Occipital lobe (tissue), 2 donors: ENCODE results near the gene FLT3LG. TPM values are rescaled to one million over a fixed set of nuclear protein-coding genes. Genes with fewer than 3 reads are reported as not detected.
A peak's percentile ranks its signal among the peaks of the same experiment; 100 is the strongest.
"Not testable (repeated sequence)": the region's sequence is repeated elsewhere in the genome, so short reads cannot be mapped to it uniquely, and the experiment has no call there.

Experiments used
- DNase-seq: peaks from one replicate; lab custom pipeline; 2025; lab: John Stamatoyannopoulos, UW
- total RNA-seq: library from RNA; depleted of rRNA; stranded (reverse); fragments of >200 nt; gene quantifications from one replicate; pipeline ENCODE4 v1.2.3, GENCODE V29; 2014

The FLT3LG gene
- total RNA-seq, 1 donor from 2014 or later = not detected

DNA sequence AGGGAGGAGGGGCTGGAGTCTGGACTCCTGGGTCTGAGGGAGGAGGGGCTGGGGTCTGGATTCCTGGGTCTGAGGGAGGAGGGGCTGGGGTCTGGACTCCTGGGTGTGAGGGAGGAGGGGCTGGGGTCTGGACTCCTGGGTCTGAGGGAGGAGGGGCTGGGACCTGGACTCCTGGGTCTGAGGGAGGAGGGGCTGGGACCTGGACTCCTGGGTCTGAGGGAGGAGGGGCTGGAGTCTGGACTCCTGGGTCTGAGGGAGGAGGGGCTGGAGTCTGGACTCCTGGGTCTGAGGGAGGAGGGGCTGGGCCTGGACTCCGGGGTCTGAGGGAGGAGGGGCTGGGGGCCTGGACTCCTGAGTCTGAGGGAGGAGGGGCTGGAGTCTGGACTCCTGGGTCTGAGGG lies 12.9 kb upstream of the FLT3LG start:
- not testable (repeated sequence) for DNase-seq

DNA sequence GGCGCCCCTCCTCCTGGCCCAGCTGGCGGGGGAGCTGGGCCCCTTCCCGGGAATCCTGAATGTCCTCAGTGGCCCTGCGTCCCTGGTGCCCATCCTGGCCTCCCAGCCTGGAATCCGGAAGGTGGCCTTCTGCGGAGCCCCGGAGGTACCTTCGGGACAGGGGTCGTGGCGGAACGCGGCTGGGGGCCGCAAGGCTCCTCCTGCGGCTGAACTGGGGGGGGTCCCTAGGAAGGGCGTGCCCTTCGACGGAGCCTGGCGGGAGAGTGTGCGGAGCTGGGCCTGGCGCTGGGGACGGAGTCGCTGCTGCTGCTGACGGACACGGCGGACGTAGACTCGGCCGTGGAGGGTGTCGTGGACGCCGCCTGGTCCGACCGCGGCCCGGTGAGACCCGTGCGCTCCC lies 12.4 kb upstream of the FLT3LG start:
- DNase-seq = no peak

DNA sequence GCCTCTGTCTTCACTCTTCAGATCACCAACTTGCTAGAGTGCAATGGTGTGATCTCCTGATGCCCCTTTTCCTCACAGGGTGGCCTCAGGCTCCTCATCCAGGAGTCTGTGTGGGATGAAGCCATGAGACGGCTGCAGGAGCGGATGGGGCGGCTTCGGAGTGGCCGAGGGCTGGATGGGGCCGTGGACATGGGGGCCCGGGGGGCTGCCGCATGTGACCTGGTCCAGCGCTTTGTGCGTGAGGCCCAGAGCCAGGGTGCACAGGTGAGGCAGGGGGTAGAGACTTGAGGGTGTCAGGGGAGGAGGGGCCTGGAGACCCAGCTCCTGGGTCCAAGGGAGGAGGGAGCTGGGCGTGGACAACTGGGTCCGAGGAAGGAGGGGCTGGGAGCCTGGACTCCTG lies 11.5 kb upstream of the FLT3LG start:
- DNase-seq = no peak

DNA sequence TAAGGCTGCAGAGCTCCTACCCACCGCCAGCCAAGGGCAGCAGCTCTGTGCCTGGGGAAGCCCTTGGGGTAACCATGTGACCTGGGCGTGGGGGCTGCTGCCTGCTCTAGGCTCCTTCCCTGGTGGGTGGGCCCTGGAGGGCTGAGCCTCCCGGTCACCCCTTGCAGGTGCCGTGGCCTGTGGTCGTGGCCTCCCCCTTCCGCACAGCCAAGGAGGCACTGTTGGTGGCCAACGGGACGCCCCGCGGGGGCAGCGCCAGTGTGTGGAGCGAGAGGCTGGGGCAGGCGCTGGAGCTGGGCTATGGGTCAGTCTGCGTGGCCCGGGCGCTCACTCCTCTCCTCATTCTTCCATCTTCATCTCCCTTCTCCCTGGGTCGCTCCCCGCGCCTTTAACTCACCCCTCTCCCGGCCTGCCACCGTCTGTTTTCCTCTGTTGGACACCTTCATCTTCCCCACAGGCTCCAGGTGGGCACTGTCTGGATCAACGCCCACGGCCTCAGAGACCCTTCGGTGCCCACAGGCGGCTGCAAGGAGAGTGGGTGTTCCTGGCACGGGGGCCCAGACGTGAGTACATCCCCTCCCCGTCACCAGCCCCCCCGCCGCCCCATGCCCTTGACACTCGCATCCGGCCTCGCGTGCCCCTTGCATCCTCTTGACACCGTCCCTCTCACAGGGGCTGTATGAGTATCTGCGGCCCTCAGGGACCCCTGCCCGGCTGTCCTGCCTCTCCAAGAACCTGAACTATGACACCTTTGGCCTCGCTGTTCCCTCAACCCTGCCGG lies 9.9 kb upstream of the FLT3LG start:
- DNase-seq = no peak

DNA sequence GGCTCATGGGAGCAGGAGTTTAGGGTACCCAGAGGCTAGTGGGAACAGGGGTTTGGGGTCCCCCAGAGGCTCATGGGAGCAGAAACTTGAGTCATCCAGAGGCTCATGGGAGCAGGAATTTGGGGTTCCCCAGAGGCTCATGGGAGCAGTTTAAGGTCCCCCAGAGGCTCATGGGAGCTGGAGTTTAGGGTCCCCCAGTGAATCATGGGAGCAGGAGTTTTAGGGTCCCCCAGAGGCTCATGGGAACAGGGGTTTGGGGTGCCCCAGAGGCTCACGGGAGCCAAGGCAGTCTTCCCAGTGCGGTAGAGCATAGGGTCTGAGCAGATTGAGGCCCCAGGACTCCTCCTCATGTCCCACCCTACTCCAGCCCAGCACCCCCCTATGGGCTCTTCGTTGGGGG lies 8.6 kb upstream of the FLT3LG start:
- no peak for DNase-seq

DNA sequence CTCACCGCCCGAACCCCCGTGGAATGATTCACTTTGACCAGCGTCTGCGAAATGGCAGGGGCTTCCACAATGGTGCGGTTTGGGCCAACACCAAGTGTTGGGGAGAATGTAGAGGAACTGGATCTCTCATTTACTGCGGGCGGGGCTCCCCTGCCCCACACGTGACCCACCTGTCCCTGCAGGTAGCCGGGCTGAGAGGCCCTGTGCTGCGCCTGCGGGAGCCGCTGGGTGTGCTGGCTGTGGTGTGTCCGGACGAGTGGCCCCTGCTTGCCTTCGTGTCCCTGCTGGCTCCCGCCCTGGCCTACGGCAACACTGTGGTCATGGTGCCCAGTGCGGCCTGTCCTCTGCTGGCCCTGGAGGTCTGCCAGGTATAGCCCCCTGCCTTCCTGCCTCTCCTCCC lies 5.8 kb upstream of the FLT3LG start:
- no peak for DNase-seq

DNA sequence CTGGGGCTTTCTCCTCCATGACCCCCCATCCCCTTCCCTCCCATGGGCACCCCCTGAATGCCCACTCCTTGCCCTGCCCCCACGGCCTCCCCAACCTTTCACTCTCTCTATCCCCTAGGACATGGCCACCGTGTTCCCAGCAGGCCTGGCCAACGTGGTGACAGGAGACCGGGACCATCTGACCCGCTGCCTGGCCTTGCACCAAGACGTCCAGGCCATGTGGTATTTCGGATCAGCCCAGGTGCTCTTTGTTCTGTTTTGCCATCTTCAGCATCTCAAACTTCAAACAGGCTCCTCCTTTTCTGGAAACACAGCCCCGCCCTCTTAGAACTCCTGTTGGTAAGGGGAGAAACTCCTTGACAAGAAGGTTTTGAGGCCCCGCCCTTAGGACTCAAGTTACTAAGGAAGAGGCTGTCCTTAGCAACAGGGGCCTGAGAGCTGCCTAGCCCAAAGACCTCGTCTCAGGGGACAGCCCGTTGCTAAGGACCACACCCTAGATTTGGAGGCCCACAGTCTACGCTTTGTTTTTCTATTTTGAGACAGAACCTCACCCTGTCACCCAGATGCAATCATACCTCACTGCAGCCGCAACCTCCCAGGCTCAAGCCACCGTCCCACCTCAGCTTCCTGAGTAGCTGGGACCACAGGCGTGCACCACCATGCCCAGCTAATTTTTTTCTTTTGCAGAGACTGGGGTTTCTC lies 5.1 kb upstream of the FLT3LG start:
- no peak for DNase-seq

DNA sequence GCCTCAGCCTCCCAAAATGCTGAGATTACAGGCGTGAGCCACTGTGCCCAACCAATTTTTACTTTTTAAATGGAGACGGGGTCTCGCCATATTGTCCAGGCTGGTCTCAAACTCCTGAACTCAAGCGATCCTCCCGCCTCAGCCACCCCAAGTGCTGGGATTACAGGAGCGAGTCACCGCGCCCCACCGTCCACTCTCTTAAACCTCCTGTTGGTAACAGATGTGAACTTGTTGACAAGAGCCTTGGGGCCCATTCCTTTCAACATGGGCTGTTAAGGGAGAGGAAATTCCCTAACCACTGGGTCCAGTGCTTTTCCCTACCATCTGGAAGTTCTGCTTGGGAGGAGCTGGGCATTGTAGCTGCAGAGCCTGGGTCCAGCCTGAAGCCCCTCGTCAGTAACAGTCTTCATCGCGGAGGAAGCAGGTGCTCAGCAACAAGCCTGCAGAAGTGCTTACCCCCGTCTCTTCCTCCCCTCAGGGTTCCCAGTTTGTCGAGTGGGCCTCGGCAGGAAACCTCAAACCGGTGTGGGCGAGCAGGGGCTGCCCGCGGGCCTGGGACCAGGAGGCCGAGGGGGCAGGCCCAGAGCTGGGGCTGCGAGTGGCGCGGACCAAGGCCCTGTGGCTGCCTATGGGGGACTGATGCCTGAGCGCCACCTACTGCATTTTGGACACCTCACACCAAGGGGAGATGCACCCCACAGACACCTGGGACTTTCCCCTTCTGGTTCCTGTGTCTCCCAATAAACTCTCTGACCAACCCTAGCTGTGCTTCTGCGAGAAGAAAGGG lies 4.0 kb upstream of the FLT3LG start:
- DNase-seq = no peak

DNA sequence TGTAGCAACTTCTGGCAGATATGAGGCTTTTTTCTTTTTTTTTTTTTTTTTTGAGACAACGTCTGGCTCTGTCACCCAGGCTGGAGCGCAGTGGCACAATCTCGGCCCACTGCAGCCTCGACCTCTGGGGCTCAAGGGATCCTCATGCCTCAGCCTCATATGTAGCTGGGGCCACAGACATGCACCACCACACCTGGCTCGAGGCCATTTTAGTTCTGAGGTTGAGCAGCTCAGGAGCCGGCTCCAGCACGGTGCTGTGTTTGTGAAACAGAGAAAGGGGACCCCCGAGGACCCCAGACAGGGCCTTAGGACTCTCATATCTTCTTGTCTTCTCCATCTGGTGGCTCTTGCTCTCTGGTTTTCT lies 3.4 kb upstream of the FLT3LG start:
- DNase-seq = no peak

DNA sequence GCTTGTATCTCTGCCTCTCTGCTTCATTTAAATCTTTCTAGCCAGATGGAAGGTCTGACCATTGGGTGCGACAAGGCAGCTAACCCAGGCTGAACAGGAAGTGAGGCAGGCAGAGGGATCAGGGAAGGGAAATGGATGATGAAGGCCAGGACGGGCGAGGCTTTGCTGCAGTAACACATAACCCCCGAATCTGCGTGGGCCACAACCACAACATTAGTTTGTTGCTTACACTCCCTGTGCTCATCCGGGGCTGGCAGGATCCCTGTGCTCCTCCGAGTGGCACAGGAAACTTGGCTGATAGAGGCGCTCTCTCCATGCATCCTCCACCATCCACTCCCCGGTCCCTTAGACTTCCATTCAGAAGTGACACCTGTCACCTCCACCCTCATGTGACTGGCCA lies 1.1 kb upstream of the FLT3LG start:
- no peak for DNase-seq

DNA sequence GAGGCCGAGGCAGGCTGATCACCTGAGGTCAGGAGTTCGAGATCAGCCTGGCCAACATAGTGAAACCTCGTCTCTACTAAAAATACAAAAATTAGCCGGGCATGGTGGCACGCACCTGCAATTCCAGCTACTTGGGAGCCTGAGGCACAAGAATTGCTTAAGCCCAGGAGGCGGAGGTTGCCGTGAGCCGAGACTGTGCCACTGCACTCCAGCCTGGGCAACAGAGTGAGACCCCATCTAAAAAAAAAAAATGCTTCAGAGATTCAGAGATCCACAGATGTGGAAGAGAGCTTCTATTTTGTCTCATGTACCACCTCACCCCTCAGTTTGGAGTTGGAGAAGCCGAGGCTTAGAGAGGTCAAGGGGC lies 531 bp upstream of the FLT3LG start:
- not testable (repeated sequence) for DNase-seq

DNA sequence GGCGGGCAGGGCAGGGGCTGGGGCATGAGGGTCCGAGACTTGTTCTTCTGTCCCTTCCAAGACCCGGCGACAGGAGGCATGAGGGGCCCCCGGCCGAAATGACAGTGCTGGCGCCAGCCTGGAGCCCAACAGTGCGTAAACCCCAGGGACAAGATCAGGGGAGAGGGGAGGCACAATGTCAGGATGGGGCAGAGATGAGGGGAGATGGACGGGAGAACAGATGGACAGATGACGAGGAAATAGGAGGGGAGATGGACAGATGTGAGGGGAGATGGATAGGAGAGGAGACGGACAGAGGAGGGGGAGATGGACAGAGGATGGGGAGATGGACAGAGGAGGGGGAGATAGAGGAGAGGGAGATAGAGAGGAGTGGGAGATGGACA lies 518 bp downstream of the FLT3LG start:
- DNase-seq = no peak

DNA sequence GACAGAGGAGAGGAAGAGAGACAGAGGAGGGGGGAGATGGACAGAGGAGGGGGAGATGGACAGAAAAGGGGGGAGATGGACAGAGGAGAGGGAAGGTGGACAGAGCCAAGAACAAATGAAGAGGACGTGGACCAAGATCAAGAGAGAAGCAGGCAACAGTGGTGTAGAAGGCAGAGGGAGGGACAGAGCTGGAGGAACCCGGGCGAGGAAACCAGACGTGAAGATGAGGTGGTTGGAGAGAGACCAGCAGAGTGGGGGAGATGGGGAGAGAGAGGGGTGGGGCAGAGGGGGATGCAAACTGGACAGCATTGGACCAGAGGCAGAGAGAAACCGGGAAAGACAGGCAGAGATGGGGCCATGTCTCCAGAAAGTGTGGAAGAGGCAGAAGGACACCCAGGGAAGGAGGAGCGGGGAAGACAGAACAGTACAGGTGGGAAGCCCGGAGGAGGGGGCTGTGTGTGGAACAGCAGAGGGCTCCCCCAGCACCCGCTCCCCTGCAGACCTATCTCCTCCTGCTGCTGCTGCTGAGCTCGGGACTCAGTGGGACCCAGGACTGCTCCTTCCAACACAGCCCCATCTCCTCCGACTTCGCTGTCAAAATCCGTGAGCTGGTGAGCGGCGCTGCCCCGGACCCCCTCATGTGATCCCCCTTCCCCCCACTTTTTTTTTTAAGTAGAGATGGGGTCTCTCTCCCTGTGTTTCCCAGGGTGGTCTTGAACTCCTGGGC lies 1.3 kb downstream of the FLT3LG start:
- DNase-seq = no peak

DNA sequence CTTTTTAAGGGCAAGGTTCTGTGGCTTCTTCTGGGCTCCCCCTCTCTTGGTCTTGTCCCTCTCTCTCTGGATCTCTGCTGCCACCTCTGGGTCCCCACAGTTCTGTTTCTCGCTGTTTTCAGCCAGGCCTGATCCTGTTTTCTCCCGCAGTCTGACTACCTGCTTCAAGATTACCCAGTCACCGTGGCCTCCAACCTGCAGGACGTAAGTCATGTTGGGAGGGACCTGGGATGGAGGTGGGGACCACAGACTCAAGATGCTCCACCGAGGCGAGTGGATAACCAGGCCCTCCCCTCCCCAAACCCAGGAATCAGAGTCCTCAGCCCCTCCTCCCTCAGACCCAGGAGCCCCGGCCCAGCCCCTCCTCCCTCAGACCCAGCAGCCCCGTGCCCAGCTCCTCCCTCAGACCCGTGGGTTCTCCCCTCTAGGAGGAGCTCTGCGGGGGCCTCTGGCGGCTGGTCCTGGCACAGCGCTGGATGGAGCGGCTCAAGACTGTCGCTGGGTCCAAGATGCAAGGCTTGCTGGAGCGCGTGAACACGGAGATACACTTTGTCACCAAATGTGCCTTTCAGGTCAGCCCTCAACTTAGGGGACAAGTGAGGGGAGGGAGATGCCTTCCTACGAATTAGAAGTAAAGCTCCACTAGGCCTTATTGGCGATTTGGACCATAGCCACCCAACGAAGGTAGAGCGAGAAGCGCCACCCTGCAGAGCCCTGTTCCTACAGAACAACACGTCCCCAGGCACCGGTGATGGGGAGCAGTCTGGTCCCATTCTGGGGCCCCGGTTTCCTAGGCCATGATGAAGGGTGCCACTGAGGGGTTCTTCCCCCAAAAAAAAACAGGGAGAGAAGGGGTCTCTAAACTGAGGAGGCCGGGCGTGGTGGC lies 2.2 kb downstream of the FLT3LG start:
- DNase-seq = no peak

DNA sequence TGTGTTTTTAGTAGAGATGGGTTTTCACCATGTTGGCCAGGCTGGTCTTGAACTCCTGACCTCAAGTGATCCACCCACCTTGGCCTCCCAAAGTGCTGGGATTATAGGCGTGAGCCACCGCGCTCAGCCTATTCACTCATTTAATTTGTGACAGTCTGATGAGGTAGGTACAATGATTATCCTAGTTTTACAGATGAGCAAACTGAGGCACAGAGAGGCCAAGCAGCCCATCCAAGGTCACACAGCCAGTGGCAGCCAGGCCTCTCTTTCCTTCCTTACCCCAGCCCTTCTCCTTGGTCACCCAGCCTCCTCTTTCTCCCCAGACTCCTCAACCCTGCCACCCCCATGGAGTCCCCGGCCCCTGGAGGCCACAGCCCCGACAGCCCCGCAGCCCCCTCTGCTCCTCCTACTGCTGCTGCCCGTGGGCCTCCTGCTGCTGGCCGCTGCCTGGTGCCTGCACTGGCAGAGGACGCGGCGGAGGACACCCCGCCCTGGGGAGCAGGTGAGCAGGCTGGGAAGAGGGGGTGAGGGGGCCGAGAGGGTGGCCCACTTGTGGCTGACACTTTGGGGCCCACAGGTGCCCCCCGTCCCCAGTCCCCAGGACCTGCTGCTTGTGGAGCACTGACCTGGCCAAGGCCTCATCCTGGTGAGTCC lies 6.1 kb downstream of the FLT3LG start:
- DNase-seq = no peak

DNA sequence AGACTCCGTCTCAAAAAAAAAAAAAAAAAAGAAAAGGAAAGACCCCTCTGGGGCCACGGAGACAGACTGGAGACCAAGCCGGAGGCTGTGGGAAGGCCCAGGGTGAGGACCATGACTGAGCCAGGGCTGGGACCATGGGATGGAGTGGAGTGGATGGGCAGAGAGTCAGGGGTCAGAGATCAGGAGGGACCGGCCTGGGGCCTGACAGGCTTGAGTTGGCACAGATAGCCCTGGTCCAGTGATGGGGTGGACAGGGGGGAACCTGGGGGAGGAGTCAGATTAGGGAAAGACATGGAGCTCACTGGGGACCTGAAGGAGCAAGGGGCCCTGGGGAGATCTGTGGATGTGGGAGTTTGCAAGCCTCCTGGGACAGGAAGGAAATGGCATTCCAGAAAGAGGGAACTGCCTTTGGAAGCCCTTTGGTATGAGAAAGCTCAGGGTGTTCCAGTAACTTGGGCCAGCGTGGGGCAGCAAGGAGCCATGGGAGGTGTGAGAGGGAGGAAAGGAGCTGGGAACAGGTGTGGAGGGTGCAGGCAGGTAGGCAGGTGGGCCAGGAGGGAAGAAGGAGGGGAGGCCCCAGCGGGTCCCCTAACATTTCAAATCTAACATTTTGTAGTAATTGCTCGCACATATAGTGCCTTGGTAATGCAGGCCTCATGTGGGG lies 7.1 kb downstream of the FLT3LG start:
- no peak for DNase-seq

DNA sequence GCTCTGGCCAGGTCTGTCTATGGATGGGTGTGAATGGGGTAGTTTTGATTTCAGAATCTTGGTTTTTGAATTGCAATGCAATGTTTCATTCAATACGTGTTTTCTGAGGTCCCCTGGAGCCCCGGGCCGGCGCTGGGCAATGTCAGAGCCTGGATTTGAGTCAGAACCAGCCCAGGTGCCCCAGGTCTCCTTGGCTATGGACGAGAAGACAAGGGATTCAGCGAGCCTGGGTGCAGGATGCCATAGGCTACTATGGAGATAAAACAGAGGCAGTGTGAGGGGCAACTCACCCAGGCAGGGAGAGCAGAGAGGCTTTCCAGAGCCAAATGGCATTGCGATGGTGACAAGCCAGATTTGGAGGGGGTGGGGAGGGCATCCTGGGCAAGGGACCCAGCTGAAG lies 12.2 kb downstream of the FLT3LG start:
- no peak for DNase-seq

DNA sequence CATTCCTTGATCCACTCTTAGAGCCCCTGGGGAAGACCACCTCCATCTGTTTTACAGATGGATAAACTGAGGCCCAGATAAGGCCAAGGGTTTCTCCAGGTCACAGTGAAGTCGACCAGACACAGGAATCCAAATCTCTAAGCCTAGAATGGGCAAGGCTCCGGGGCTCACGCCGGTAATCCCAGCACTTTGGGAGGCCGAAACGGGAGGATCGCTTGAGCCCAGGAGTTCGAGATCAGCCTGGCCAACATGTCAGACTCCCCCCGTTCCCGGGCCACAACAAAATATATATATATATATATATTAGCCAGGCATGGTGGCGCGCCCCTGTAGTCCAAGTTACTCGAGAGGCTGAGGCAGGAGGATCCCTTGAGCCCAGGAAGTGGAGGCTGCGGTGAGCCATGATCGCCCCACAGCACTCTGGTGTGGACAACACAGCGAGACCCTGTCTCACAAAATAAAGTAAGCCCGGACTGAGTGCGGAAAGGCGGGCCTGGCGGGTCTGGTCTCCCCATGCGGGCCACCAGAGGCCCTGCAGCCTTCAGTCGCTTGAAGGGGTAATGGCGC lies 12.8 kb downstream of the FLT3LG start:
- DNase-seq = no peak

DNA sequence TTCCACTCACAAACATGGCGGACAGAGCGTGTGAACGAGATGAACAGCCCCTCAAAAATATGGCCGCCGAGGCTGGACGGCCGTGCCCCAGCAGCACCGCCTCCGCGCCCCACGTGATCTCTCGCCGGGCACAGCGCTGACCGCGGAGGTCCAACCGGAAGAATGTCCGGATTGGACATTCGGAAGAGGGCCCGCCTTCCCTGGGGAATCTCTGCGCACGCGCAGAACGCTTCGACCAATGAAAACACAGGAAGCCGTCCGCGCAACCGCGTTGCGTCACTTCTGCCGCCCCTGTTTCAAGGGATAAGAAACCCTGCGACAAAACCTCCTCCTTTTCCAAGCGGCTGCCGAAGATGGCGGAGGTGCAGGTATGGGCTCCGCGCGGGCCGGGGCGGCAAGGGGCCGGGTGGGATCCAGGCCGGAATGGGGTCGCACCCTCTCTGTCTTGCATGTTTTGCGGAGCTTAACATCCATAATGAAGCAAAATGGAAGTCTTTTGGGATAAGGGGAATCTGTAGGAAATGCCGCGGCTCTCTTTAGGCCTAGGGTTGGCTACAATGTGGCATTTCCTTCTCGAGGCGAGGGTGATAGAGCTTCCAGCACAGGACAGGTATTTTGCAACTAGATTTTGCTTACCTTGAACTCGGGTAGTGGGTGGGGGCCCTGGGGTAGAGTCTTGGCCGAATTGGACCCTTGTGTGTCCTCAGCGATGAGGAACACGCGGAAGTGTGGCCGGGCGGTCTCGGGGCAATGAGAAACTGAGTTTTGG lies 13.4 kb downstream of the FLT3LG start, which contains the start of gene RPL13A:
Gene RPL13A, plus strand, starts transcription at position 332 of the 769 bp plus-strand sequence. Its CDS starts 22 bp downstream, at position 354.
- peak; percentile 98 for DNase-seq
